Limb (tissue), 2 donors: Measurements from ENCODE around the gene SCYGR1.
"Not testable (repeated sequence)": the region's sequence is repeated elsewhere in the genome, so short reads cannot be mapped to it uniquely, and the experiment has no call there.

Experiments
- DNase-seq, 2 donors: peaks; one replicate each; pipeline ENCODE4 v3.0.0-alpha.2; 2016; ENCODE audit errors: extremely low spot score in 2 of 2

The SCYGR1 gene

GRCh38 chr2:227370791-227371312, 16.9 kb downstream of the SCYGR1 start:
- DNase-seq: no peak

- no peak for DNase-seq
Observed at GRCh38 chr2:227370092-227370491, 17.7 kb downstream of the SCYGR1 start.

- no peak for DNase-seq
Observed at GRCh38 chr2:227368574-227368973, 19.2 kb downstream of the SCYGR1 start.

- DNase-seq: no peak
Observed at GRCh38 chr2:227367427-227367795, 20.3 kb downstream of the SCYGR1 start.

GRCh38 chr2:227366769-227367426, 20.9 kb downstream of the SCYGR1 start:
- no peak for DNase-seq

GRCh38 chr2:227365833-227366232, 21.9 kb downstream of the SCYGR1 start:
- DNase-seq: no peak

GRCh38 chr2:227364585-227365263, 23.0 kb downstream of the SCYGR1 start:
- DNase-seq: not testable (repeated sequence)

- DNase-seq: no peak
Observed at GRCh38 chr2:227363756-227364155, 24.0 kb downstream of the SCYGR1 start.

- DNase-seq: no peak
Observed at GRCh38 chr2:227360351-227360750, 27.4 kb downstream of the SCYGR1 start.

- DNase-seq: no peak
Observed at GRCh38 chr2:227351639-227352038, 36.1 kb downstream of the SCYGR1 start.

GRCh38 chr2:227349989-227350612, 37.6 kb downstream of the SCYGR1 start:
- no peak for DNase-seq

GRCh38 chr2:227348324-227348723, 39.4 kb downstream of the SCYGR1 start:
- no peak for DNase-seq

- DNase-seq: no peak
Observed at GRCh38 chr2:227347117-227347516, 40.6 kb downstream of the SCYGR1 start.

- DNase-seq: no peak
Observed at GRCh38 chr2:227344231-227344630, 43.5 kb downstream of the SCYGR1 start.

- DNase-seq: no peak
Observed at GRCh38 chr2:227341553-227341952, 46.2 kb downstream of the SCYGR1 start.

GRCh38 chr2:227340106-227340505, 47.6 kb downstream of the SCYGR1 start:
- DNase-seq: no peak

- DNase-seq: no peak
Observed at GRCh38 chr2:227339098-227339599, 48.6 kb downstream of the SCYGR1 start.
